ENCODE data around the gene PPFIA1. TPM values are rescaled to one million over a fixed set of nuclear protein-coding genes. Genes with fewer than 3 reads are reported as not detected.

PPFIA1 gene
- total RNA-seq, 1 donor from 2014 or later: 38.6 TPM

GRCh38 chr11:70335511-70335910, 65.0 kb downstream of the PPFIA1 start:
- no peak overlapping the region for H3K4me3 ChIP-seq (ENCODE audit: low read depth, low read length)
- no peak for TF ChIP-seq CTCF (IDR thresholded peaks at IDR 0.05; ENCODE audit: insufficient read depth, low read length, poor library complexity, severe bottlenecking)
- H3K27me3 ChIP-seq (ENCODE audit: control insufficient read depth, insufficient read depth, low read length): no peaks in the 10 kb centered on the region
- no peak for DNase-seq (ENCODE audit: low read depth)
- H3K36me3 ChIP-seq (ENCODE audit: control insufficient read depth, insufficient read depth, low read length): peaks cover 6% of the 10 kb centered on the region

- peaks cover 4% of the 10 kb centered on the region for H3K36me3 ChIP-seq (ENCODE audit: control insufficient read depth, insufficient read depth, low read length)
- no peak overlapping the region for H3K4me3 ChIP-seq (ENCODE audit: low read depth, low read length)
- no peaks in the 10 kb centered on the region for H3K27me3 ChIP-seq (ENCODE audit: control insufficient read depth, insufficient read depth, low read length)
- TF ChIP-seq CTCF (IDR thresholded peaks at IDR 0.05; ENCODE audit: insufficient read depth, low read length, poor library complexity, severe bottlenecking): no peak
- DNase-seq (ENCODE audit: low read depth): no peak
Measured at GRCh38 chr11:70338594-70338993, 68.1 kb downstream of the PPFIA1 start.

GRCh38 chr11:70339066-70339465, 68.6 kb downstream of the PPFIA1 start:
- H3K36me3 ChIP-seq (ENCODE audit: control insufficient read depth, insufficient read depth, low read length): peaks cover 6% of the 10 kb centered on the region
- DNase-seq (ENCODE audit: low read depth): no peak
- TF ChIP-seq CTCF (IDR thresholded peaks at IDR 0.05; ENCODE audit: insufficient read depth, low read length, poor library complexity, severe bottlenecking): no peak
- H3K4me3 ChIP-seq (ENCODE audit: low read depth, low read length): no peak overlapping the region
- no peaks in the 10 kb centered on the region for H3K27me3 ChIP-seq (ENCODE audit: control insufficient read depth, insufficient read depth, low read length)

- Histone ChIP-seq H3K36me3 (ENCODE audit: control insufficient read depth, insufficient read depth, low read length) (peaks cover 6% of the 10 kb centered on the region), H3K4me3 (ENCODE audit: low read depth, low read length) (no peak overlapping the region), H3K27me3 (ENCODE audit: control insufficient read depth, insufficient read depth, low read length) (no peaks in the 10 kb centered on the region)
- DNase-seq (ENCODE audit: low read depth): no peak
- no peak for TF ChIP-seq CTCF (IDR thresholded peaks at IDR 0.05; ENCODE audit: insufficient read depth, low read length, poor library complexity, severe bottlenecking)
Measured at GRCh38 chr11:70341881-70342429, 71.5 kb downstream of the PPFIA1 start.

GRCh38 chr11:70343636-70344035, 73.1 kb downstream of the PPFIA1 start:
- TF ChIP-seq CTCF (IDR thresholded peaks at IDR 0.05; ENCODE audit: insufficient read depth, low read length, poor library complexity, severe bottlenecking): no peak
- H3K36me3 ChIP-seq (ENCODE audit: control insufficient read depth, insufficient read depth, low read length): peaks cover 6% of the 10 kb centered on the region
- no peaks in the 10 kb centered on the region for H3K27me3 ChIP-seq (ENCODE audit: control insufficient read depth, insufficient read depth, low read length)
- no peak overlapping the region for H3K4me3 ChIP-seq (ENCODE audit: low read depth, low read length)
- DNase-seq (ENCODE audit: low read depth): no peak

GRCh38 chr11:70348191-70348590, 77.7 kb downstream of the PPFIA1 start:
- Histone ChIP-seq H3K27me3 (ENCODE audit: control insufficient read depth, insufficient read depth, low read length) (no peaks in the 10 kb centered on the region), H3K36me3 (ENCODE audit: control insufficient read depth, insufficient read depth, low read length) (peaks cover 5% of the 10 kb centered on the region), H3K4me3 (ENCODE audit: low read depth, low read length) (no peak overlapping the region)
- DNase-seq (ENCODE audit: low read depth): no peak
- no peak for TF ChIP-seq CTCF (IDR thresholded peaks at IDR 0.05; ENCODE audit: insufficient read depth, low read length, poor library complexity, severe bottlenecking)
